A172 (cell line): Measurements from ENCODE around the gene PRDM16. TPM values are rescaled to one million over a fixed set of nuclear protein-coding genes. Genes with fewer than 3 reads are reported as not detected.

Source experiments
- DNase-seq: peaks from one replicate; pipeline ENCODE4 v3.0.0-alpha.2; 2015; ENCODE audit warnings: low spot score
- total RNA-seq: library from RNA; depleted of rRNA; stranded (reverse); fragments of >200 nt; shearing (Covaris generic); gene quantifications from 2 replicates; pipeline ENCODE4 v1.2.3, GENCODE V29; 2014; rRNA removed

The PRDM16 gene
- total RNA-seq = 0.84 and 1.5 TPM in 2 replicates

GRCh38 chr1:3068564-3069431, at the start of gene PRDM16:
TSS of gene PRDM16 (plus strand) at chr1:3069203. CDS start at chr1:3069260, 57 bp downstream.
- DNase-seq = peak; percentile 44

- no peak for DNase-seq
Measured at GRCh38 chr1:3019516-3020051, 49.4 kb upstream of the PRDM16 start.

DNA sequence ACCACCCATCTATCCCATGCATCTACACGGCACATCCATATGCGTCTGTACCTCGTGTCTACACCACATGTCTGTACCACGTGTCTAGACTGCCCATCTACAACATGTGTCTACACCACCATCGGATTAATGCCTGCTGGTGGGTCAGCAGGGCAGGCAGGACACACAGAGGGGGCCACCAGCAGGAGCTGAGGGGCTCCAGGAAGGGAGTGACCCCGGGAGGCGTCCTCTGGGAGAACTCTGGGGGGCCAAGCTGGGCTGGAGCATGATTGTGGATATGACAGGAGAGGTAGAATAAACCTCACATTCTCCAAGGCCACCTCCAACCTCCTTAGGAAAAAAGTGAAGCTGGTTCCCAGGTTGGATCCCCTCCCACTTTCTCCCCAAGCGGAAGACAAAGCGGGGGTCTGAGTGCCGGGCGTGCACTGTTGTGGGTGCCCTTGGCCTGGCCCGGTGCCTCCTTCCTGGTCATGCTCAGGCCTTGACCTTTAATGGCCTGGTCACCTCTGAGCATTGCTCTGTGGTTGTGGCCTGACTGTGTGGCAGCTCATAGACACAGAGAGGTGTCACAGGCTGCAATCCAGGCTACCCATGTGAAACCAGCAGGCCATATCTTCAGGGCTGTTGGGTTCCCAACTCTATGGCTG, 48.6 kb upstream of the PRDM16 start:
- DNase-seq = no peak

DNA sequence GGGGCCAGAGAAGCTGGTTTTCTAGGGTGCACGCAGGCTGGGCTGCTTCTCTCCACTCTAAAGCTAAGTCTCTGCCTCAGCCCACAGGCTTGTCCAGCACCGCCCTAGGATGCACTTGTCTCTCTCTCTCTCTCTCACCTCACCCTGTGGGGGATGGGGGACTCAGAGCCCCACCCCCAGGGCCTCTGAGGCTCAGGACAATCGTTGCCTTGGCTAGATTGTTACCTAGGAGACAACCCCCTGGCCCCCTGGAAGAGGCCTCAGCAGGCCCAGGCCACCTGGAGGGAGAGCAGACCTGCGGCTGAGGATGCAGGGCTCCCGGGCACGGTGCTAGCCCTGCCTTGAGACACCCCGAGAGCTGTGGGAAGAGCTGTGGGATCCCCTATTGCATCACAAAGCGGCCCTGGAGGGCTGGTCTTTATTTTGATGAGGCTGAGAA, 47.8 kb upstream of the PRDM16 start, which contains the start of gene ACTRT2:
Gene ACTRT2, plus strand, starts transcription at position 235 of the 439 bp plus-strand sequence. CDS start 220 bp downstream, outside the sequence.
- DNase-seq = no peak

DNA sequence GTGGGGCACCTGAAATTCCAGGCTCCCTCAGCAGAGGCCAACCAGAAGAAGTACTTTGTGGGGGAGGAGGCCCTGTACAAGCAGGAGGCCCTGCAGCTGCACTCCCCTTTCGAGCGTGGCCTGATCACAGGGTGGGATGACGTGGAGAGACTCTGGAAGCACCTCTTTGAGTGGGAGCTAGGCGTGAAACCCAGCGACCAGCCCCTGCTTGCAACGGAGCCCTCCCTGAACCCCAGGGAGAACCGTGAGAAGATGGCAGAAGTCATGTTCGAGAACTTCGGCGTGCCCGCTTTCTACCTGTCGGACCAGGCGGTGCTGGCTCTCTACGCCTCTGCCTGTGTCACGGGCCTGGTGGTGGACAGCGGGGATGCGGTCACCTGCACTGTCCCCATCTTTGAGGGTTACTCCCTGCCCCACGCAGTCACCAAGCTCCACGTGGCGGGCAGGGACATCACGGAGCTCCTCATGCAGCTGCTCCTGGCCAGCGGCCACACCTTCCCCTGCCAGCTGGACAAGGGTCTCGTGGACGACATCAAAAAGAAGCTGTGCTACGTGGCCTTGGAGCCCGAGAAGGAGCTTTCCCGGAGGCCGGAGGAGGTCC, 47.1 kb upstream of the PRDM16 start:
- DNase-seq = no peak

GRCh38 chr1:3022511-3022973, 46.5 kb upstream of the PRDM16 start:
- DNase-seq = no peak

DNA sequence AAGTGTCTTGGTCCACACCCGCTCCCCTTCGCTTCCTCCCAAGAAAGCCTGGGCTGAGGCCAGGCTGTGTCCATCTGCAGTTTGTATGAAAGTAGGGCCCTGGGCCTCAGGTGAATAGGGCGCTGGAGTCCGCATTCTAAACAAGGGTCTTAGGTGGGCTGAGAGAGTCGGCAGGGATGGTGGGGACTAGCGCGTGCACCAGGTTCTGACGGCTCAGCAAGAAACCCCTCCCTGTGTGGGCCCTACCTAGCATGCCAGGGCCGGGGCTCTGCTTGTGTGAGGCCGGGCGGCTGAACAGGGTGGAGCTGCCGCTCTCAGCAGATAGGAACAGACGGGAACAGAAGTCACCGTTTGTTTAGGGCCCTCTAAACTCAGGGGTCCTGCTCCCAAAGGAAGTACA, 46.0 kb upstream of the PRDM16 start:
- no peak for DNase-seq

DNA sequence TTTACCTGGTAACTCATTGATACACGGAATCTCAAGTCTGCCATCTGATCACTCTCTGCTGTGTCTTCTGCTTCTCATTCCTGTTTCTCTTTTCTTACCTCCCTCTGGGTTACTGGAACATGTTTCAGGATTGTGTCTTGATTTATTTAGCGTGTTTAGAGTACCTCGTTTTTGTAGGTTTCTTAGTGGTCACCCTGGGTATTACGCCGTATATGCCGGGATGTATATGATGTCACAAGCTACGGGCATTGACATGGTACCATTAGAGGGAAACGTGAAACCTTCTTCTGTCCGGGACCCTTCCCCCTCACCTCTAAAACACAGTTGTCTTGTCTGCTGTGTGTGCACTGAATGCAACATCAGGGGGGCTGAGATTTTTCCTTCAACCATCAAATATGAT, 45.0 kb upstream of the PRDM16 start:
- DNase-seq = no peak

- no peak for DNase-seq
Measured at GRCh38 chr1:3024588-3024987, 44.4 kb upstream of the PRDM16 start.

GRCh38 chr1:3026124-3026523, 42.9 kb upstream of the PRDM16 start:
- DNase-seq = no peak

DNA sequence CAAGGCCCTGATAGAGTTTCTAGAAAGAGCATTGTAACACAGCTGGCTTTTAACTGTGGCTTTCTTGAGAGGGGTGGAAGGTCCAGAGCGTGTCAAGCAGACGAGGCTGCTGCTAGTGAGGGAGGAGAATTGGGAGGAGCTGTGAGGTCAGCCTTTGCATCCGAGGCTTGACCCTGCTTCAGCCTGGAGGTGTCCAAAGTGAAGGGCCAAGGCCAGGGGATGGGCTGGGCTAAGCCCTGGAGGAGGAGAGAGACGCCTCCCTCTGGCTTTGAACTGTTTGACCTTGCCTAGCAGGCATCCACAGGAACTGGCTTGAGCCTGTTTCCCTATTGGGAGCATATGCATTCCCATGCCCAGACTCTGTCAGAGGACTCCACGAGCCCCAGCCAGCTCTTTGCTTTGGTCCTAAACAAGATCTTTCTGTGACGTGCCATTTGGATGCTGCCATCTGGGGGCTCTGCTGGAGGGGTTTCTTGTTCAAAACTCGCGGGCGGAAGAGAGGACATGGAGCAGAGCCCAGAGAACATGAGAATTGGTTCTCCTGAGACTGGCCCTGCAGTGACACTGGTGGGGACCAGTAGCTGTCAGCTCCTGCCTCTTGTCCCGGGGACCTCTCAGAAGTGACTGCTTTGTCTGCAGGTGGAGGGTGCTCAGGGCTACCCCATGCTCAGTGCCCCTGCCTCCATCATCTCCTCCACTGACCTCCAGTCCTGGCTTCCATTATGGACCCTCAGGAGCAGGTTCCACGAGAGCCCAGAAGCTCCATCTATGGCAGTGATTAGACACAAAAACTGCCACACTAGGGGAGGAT, 42.2 kb upstream of the PRDM16 start:
- no peak for DNase-seq

DNA sequence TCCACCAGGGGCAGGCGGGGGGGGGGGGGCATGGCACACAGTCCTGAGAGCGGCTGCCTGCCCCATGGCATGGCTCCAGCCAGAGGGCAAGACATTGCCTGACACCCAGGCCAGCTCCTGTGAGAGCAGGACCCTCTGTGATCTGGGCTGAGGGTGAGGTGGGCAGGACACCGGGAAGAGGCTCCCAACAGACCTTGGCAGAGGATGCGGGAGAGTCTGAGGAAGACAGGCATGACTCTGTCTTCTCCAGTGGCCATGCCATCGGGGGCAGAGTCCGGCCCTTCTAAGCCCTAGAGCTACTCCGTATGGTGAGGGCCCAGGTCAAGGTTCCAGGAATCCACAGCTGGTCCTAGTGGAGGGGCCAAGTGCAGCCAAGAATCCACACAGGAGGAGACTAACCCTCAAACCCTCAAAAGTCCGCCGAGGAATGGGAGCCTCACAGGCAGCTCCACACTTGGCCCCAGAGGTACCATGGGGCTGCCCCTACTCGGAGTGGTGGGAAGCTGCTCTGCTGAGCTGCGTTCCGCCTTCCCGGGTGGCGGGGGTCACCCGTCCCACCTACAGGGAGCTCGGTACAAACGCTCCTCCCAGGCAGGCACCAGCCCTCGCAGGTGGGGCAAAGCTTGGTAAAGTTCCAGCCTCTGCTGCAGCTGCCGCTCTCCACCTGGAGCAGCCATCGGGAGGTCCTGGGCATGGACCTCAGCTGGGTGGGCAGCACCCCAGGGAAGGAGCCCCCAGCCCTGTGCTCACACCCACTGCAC, 41.2 kb upstream of the PRDM16 start:
- DNase-seq = no peak

DNA sequence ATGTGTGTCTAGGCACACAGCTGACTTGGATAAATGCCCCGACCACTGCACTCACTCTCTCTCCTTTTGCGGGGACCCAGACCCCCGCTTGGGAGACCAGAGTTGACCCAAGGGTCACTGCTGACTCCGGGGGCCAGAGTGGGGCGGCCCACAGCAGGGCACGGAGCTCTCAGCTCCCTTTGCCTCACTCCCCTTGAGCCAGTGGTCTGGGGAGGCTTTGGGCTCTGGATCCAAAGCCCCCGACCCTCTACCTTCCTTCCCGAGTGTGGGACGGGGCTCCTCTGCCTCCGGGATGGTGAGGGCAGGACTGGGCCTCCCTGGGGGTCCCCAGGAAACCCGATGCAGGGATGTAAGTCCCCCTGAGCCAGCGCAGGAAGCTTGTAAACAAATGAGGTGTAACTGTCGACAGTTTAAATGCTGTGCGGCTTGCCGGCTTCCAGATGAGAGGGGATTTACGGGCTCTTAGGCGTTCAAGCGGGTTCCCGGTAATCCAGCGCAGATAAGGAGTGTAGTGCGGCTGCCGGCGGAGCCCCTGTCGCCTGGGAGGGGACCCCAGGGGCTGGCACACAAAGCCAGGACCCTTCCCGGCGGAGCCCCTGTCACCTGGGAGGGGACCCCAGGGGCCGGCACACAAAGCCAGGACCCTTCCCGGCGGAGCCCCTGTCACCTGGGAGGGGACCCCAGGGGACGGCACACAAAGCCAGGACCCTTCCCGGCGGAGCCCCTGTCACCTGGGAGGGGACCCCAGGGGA, 40.3 kb upstream of the PRDM16 start:
- no peak for DNase-seq

DNA sequence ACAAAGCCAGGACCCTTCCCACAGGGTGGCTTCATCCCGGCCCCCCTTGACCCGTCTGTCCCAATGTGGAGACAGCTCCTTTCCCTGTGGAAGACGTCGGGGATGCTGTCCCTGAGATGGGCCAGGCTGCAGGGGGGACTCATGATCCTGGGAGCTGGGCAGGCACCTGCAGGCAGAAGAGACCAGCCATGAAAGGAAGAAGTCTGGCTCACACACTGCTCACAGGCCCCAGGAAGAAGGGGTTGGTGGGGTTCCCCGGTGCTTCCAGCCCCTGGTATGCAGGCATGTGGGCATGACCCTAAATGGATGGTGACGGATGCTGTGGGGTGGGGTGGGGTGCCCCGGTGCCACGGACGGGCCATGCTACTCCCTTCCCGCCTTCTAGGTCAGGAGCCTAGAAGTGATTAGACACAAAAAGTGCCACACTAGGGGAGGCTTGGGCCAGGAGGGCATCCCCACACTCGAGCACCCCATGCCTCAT, 39.5 kb upstream of the PRDM16 start:
- no peak for DNase-seq

GRCh38 chr1:3029991-3030662, 38.9 kb upstream of the PRDM16 start:
- no peak for DNase-seq

DNA sequence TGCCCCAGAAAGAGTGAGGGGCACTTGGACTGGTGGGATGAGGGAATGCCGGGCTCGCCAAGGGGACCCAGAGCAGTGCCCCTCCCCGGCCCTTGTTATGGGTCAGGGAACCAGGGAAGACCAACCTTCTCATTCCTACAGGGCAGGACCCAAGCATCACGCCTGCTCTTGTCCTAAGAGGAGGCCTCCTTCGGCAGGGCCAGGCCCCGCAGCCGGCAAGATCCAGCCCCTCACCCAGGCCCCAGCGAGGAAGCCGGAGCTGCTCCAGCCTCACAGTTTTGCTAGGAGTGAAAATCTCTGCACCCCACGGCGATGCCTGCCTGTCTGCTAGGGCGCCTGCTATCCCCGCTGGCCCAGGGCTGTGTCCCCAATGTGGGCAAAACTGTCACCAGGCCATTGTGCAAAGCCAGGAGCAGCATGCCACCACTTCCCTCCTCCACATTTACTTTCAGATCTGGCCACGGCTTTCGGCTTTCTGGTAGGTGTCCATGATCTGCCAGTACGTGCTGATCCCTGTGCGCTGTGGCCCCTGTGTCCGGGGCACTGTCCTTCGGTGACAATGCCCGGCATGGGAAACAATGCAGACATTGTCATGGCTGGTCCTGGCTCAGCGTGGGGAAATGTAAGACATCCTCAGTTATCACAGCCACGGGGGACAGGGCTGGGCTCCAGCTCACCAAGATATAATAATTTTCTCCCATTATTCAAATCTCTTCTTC, 38.2 kb upstream of the PRDM16 start:
- DNase-seq = no peak

DNA sequence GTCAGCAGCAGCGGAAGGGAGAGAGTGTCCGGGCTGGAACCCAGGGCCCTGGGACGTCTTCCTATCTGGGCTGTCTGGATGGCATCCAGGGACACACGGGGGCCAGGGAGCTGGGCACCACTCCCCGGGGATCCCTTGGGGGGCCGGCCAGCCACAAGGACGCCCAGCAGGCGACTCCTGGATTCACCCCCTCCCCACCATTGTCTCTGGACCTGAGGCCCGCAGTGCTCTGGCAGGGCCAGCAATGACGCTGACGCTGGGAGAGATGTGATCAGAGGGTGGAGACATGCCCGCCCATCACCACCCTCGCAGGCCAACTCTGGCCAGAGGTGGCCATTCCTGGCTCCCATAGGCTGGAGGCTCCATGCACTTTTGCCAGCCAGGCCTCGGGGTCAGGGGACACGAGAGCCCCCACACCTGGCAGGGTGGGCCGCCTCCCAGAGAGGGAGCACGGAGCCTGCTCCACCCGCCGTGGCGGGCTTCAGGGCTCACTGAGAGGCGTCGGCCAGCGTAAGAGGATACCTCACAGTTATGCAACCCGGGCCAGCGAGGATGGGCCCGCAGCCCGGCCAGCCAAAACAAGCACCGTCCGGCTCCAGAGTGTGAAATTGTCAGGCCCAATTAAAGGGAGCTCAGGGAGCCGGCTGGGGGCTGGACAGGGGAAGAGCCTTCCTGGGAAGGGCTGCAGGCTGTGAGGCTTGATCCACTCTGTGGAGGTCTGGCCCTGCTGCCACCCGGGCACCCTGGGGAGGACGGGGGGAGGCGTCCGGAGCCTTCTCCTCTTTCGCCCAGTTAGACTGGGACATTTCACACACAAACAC, 37.4 kb upstream of the PRDM16 start:
- no peak for DNase-seq
